Limb (tissue), 2 donors: Measurements from ENCODE around the gene CUL2.
A peak's percentile ranks its signal among the peaks of the same experiment; 100 is the strongest.

Experiments
- DNase-seq, 2 donors: peaks; one replicate each; pipeline ENCODE4 v3.0.0-alpha.2; 2016; ENCODE audit errors: extremely low spot score in 2 of 2

Gene CUL2

GRCh38 chr10:35090162-35090954 is at the start of gene CUL2:
Gene CUL2 (minus strand): TSS chr10:35090341. CDS start chr10:35071317, 19,024 bp downstream.
- peak; percentile 95 to 98 for DNase-seq

- no peak for DNase-seq
Observed at GRCh38 chr10:35136263-35136815, 46.2 kb upstream of the CUL2 start.

- no peak for DNase-seq
Observed at GRCh38 chr10:35135861-35136260, 45.7 kb upstream of the CUL2 start.

GRCh38 chr10:35133586-35133985 is 43.4 kb upstream of the CUL2 start:
- DNase-seq = no peak

GRCh38 chr10:35132727-35133126 is 42.6 kb upstream of the CUL2 start:
- no peak for DNase-seq

GRCh38 chr10:35130663-35131062 is 40.5 kb upstream of the CUL2 start:
- DNase-seq = no peak

GRCh38 chr10:35129185-35129674 is 39.1 kb upstream of the CUL2 start:
- no peak for DNase-seq

GRCh38 chr10:35127289-35127891 is 37.2 kb upstream of the CUL2 start:
- peak in 1 of 2 donors; percentile 82 for DNase-seq

GRCh38 chr10:35126530-35127288 is 36.6 kb upstream of the CUL2 start, which contains the start of gene CREM:
Gene CREM (plus strand): TSS chr10:35126846. CDS start chr10:35137836, 10,990 bp downstream.
- DNase-seq = peak; percentile 99

- DNase-seq = no peak
Observed at GRCh38 chr10:35126062-35126529, 36.0 kb upstream of the CUL2 start.

- no peak for DNase-seq
Observed at GRCh38 chr10:35124540-35124939, 34.4 kb upstream of the CUL2 start.

- no peak for DNase-seq
Observed at GRCh38 chr10:35119378-35119777, 29.2 kb upstream of the CUL2 start.

- no peak for DNase-seq
Observed at GRCh38 chr10:35112571-35112970, 22.4 kb upstream of the CUL2 start.

GRCh38 chr10:35103882-35104281 is 13.7 kb upstream of the CUL2 start:
- peak in 1 of 2 donors; percentile 13 for DNase-seq

- DNase-seq = no peak
Observed at GRCh38 chr10:35097510-35097909, 7.4 kb upstream of the CUL2 start.

GRCh38 chr10:35096312-35096711 is 6.2 kb upstream of the CUL2 start:
- DNase-seq = no peak

GRCh38 chr10:35092851-35093250 is 2.7 kb upstream of the CUL2 start:
- no peak for DNase-seq

GRCh38 chr10:35091994-35092790 is 2.1 kb upstream of the CUL2 start:
- no peak for DNase-seq

GRCh38 chr10:35089611-35090161 is 455 bp downstream of the CUL2 start:
- peak in 1 of 2 donors; percentile 3 for DNase-seq

GRCh38 chr10:35083242-35083641 is 6.9 kb downstream of the CUL2 start:
- DNase-seq = no peak
